Kidney (tissue), 14 donors: ENCODE results near the gene SOCS3. TPM values are rescaled to one million over a fixed set of nuclear protein-coding genes. Genes with fewer than 3 reads are reported as not detected.

Source experiments
- DNase-seq, 5 donors: peaks; one replicate each; pipeline ENCODE4 v3.0.0-alpha.2; 2013 to 2020
- FAIRE-seq: peaks from 2 replicates; lab custom pipeline; 2012; peaks lifted over from hg19 to GRCh38; lab: Jason Lieb, UNC
- H3K27ac ChIP-seq, 2 donors: one replicate each; pipeline ENCODE4 v1.7.0; 2013; ENCODE audit warnings: low read depth in 2 of 2, low read length in 2 of 2, inconsistent platforms in 1 of 2
- H3K27me3 ChIP-seq: one replicate; pipeline ENCODE4 v1.7.1; 2013; ENCODE audit warnings: low read length, inconsistent platforms; ENCODE audit not compliant: control insufficient read depth, insufficient read depth
- H3K36me3 ChIP-seq, 3 donors: one replicate each; pipeline versions ENCODE4 v1.7.0 to v1.7.1; 2013; ENCODE audit warnings: low read length in 3 of 3, control low read depth in 1 of 3, inconsistent platforms in 1 of 3; ENCODE audit not compliant: insufficient read depth in 3 of 3, control insufficient read depth in 2 of 3
- H3K4me1 ChIP-seq, 3 donors: one replicate each; pipeline versions ENCODE4 v1.7.0 to v1.7.1; 2013; ENCODE audit warnings: low read length in 3 of 3, inconsistent platforms in 1 of 3, low read depth in 1 of 3; ENCODE audit not compliant: control insufficient read depth in 2 of 3, insufficient read depth in 2 of 3
- H3K4me3 ChIP-seq, 3 donors: one replicate each; pipeline versions ENCODE4 v1.7.0 to v1.8.1; 2013; ENCODE audit warnings: low read length in 3 of 3, control low read depth in 1 of 3, inconsistent platforms in 1 of 3
- H3K9ac ChIP-seq, 3 donors: one replicate each; pipeline versions ENCODE4 v1.7.0 to v1.7.1; 2013; ENCODE audit warnings: low read length in 3 of 3, control low read depth in 1 of 3, inconsistent platforms in 1 of 3
- H3K9me3 ChIP-seq, 3 donors: one replicate each; pipeline versions ENCODE4 v1.7.0 to v1.7.1; 2013; ENCODE audit warnings: low read length in 3 of 3, control low read depth in 1 of 3, inconsistent platforms in 1 of 3; ENCODE audit not compliant: control insufficient read depth in 2 of 3, insufficient read depth in 1 of 3
- CTCF ChIP-seq: IDR thresholded peaks from 3 replicates; pipeline ENCODE4 v1.5.1; 2012; ENCODE audit warnings: mild to moderate bottlenecking, moderate library complexity, borderline replicate concordance; ENCODE audit not compliant: insufficient read depth; ENCODE audit errors: extremely low read depth
- intact Hi-C: fragments of 100-400 bp; cut with DNase I; formaldehyde crosslinking; loops from one replicate; pipeline ENCODE4 v1.11.1; 2022
- polyA plus RNA-seq: library from polyadenylated mRNA; stranded (reverse); fragments of 350-450 nt; fragmentation: Illumina TruSeq; extraction: RNeasy Lipid Tissue Mini Kit (QIAGEN cat#74804); gene quantifications from one replicate; pipeline ENCODE4 v1.2.3, GENCODE V29; 2014; ENCODE audit warnings: low read depth, low replicate concordance; ENCODE audit not compliant: insufficient read depth
- total RNA-seq: library from RNA; stranded (reverse); fragmentation: NEBNext Ultra II Directional; extraction: Animal tissue kit (Norgen Biotek cat#: 25700); gene quantifications from one replicate; pipeline ENCODE4 v1.2.1, GENCODE V29; 2021
- donor health status: control.
- donor health status: control.
- donor health status: control.
- donor health status: control.
- donor health status: control.
- donor health status: DM: yes; HTN: yes; CAD: no.
- donor health status: Normal renal cell carcinoma (clear cell type).

Gene SOCS3
- total and polyA plus RNA-seq, 2 donors from 2014 or later: 31.2 to 110 TPM

DNA sequence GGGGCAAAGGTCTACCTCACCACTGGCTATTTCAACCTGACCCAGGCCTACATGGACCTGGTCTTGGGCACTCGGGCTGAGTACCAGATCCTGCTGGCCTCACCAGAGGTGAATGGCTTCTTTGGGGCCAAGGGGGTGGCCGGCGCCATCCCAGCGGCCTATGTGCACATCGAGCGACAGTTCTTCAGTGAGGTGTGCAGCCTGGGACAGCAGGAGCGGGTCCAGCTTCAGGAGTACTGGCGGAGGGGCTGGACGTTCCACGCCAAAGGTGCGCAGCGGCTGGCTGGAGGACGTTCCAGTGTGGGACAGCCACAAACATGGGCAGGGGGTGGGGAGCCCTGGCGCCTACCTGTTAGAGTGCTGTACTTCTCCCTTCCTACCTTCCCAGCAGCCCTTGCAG is 43.9 kb upstream of the SOCS3 start:
- no peaks in the 10 kb centered on the region for H3K9me3 ChIP-seq
- H3K9ac ChIP-seq: no peak overlapping the region
- no peaks in the 10 kb centered on the region for H3K27me3 ChIP-seq
- H3K36me3 ChIP-seq: peaks cover 4 to 38% (median 32%) of the 10 kb centered on the region in 3 donors
- no peak for TF ChIP-seq CTCF
- intact Hi-C loops: no loop called here
- DNase-seq: no peak
- H3K4me1 ChIP-seq: peaks cover 0 to 5% (median 0%) of the 10 kb centered on the region in 3 donors
- no peak overlapping the region for H3K4me3 ChIP-seq
- no peak for FAIRE-seq
- H3K27ac ChIP-seq: no peak overlapping the region

DNA sequence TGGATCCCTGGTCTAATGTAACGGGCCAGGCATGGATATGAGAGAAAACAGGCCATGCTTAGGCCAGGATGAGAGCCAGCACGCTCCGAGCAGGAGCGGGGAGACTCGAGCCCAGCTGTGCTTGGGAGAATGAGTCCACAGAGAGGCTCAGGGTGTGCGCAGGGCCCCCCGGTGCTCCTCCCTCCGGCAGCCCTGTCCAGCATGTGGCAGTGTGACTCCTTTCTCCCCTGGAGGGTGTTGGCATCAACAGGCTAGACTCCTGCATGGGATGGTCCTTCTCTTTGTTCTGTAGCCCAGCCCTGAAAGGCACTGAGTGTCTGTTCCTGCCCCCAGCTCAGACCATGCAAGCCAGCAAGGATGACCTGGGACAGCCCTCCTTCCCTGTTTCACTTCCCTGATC is 42.0 kb upstream of the SOCS3 start:
- no peak overlapping the region for H3K27ac ChIP-seq
- H3K27me3 ChIP-seq: no peaks in the 10 kb centered on the region
- H3K9ac ChIP-seq: no peak overlapping the region
- H3K4me1 ChIP-seq: no peaks in the 10 kb centered on the region
- H3K9me3 ChIP-seq: no peaks in the 10 kb centered on the region
- H3K36me3 ChIP-seq: peaks cover 4 to 50% (median 37%) of the 10 kb centered on the region in 3 donors
- no peak for FAIRE-seq
- no peak for DNase-seq
- no peak overlapping the region for H3K4me3 ChIP-seq
- intact Hi-C loops: no loop called here
- TF ChIP-seq CTCF: no peak

GRCh38 chr17:78401246-78401645 is 41.4 kb upstream of the SOCS3 start:
- no peak for TF ChIP-seq CTCF
- Histone ChIP-seq H3K27me3 (no peaks in the 10 kb centered on the region), H3K27ac (no peak overlapping the region), H3K36me3 (peaks cover 4 to 50% (median 37%) of the 10 kb centered on the region in 3 donors), H3K9me3 (no peaks in the 10 kb centered on the region), H3K4me1 (no peaks in the 10 kb centered on the region), H3K4me3 (no peak overlapping the region), H3K9ac (no peak overlapping the region)
- DNase-seq (no peak), FAIRE-seq (no peak)
- intact Hi-C loops: no loop called here

DNA sequence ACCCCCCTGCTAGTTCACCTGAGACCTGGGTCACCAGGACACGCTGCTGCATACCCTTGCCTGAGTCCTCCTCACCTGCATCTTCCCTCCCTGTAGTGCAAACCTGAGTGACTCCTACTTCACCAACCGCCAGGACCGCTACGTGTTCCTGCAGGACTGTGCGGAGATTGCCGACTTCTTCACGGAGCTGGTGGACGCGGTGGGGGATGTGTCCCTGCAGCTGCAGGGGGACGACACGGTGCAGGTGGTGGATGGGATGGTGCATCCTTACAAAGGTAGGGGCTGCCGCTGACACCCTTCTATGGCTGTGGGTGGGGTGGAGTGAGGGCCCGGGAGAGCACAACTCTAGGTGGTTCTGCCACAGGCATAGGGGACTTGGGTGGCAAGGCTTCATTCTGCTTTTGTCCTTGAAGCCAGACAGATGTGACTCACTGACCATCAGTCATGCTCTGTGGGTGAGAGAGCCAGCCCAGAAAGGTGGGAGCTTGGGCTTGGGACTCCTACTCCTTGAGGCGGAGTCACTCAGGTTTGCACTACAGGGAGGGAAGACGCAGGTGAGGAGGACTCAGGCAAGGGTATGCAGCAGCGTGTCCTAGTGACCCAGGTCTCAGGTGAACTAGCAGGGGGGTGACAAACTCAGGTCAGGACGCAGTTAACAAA is 40.8 kb upstream of the SOCS3 start:
- H3K9me3 ChIP-seq: no peaks in the 10 kb centered on the region
- no peak for TF ChIP-seq CTCF
- peaks cover 4 to 50% (median 37%) of the 10 kb centered on the region in 3 donors for H3K36me3 ChIP-seq
- no peaks in the 10 kb centered on the region for H3K27me3 ChIP-seq
- intact Hi-C loops: no loop called here
- H3K4me3 ChIP-seq: no peak overlapping the region
- no peak for DNase-seq
- no peak for FAIRE-seq
- H3K4me1 ChIP-seq: no peaks in the 10 kb centered on the region
- H3K9ac ChIP-seq: no peak overlapping the region
- no peak overlapping the region for H3K27ac ChIP-seq
